ENCODE measurements around the gene ALDOC. TPM values are rescaled to one million over a fixed set of nuclear protein-coding genes. Genes with fewer than 3 reads are reported as not detected.

The ALDOC gene
- 24.8 TPM for total RNA-seq
- long read RNA-seq, transcript ALDOC-201 (9 exons, 1,982 nt): major isoform, 18 of 23 reads
- long read RNA-seq, partial matches to known transcripts: 2 of 23 reads
- long read RNA-seq, other reads (novel, unspliced or antisense): 1 of 23 reads

- peak; percentile 97 for DNase-seq (ENCODE audit: low spot score)
Measured at GRCh38 chr17:28576758-28577465, at the start of gene ALDOC. TSS of gene ALDOC (minus strand) at chr17:28576895. CDS start at chr17:28575532, 1,363 bp downstream.

- peak; percentile 1 for DNase-seq (ENCODE audit: low spot score)
Measured at GRCh38 chr17:28624148-28624547, 47.5 kb upstream of the ALDOC start.

DNA sequence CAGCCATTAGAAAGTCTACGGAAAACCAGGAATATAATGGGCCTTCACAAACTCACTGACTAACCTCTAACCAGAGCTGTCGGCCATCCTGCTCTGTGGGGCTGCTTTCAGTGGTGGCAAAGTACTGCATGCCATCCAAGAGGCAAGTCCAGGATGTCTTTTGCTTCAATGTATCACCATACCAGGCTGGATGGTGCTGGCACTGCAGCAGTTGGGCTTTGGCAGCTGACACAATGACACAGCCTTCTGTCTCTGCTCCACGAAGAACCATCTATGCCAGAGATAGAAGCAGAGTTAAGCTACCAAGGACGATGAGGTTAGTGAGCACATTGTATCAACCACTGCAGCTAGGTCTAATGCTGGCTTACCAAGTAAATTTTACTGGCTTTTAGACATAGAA, 47.0 kb upstream of the ALDOC start:
- DNase-seq (ENCODE audit: low spot score): peak; percentile 43

DNA sequence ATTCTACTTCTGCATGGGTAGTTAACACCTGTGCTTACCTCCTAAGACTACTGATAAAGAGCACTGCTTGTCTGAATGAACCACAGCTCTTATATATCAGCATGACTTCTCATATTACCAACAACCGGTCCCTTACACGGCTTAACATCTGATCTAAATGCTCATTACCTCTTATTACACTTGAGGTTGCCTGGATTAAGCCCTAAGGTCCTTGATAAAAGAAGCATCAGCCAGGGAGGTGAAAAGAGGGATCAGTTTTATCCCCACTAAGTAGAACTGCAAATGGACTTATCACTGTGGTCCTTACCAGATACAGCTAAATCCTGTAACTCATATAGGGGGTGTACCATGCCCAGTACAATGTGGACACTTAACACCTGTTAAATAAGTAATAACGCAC, 45.5 kb upstream of the ALDOC start:
- no peak for DNase-seq (ENCODE audit: low spot score)

DNA sequence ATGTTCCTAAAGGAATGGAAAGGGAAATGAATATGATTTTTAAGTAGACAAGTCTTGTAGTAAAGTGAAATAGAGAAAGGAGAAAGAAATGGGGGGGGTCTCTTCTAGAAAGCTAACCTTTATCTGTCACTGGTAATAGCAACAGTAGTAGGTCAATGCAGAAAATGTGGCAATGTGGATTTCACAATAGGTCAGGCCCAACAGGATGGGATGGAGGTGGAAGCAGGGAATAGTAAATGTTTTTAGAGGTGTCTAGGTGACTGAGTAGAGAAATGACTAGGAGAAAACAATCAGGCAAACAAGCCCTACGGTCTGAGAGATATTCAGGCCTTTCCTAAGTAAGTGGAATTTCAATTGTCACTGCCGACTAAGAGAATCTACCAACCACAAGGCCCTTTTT, 43.3 kb upstream of the ALDOC start:
- no peak for DNase-seq (ENCODE audit: low spot score)

DNA sequence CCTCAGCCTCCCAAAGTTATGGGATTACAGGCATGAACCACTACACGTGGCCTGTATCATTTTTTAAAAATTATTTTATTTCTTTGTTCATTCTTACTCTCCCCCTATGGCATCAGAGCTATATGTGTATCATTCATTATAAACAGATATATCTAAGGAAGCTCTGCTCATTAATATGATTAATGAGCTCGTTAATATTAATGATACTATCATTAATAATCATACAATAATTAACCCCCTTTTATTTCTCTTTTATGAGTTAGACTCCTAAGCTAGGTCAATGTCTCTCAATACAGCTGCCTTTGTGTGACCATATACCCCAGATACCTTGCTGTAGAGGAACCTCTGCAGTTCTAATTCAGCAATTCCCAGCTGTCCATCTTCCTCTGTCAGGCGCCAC, 41.8 kb upstream of the ALDOC start:
- DNase-seq (ENCODE audit: low spot score): no peak

DNA sequence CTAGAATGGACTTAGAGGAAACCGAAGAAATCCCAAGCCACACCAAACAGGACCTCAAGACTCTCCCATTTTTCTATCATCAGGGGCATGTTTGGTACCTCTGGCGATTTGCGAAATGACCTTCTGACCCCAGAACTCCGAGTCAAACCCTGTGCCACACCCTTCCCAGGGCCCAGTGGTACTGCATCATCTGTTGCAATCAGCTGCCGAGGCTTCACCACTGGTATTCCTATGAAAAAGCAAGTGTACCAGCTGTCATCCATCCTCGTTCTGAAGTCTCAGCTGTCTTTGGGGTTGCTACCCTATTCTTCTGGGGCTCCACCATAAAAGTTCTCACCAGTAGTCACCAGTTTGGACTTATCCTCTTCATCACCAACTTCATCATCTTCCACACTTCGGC, 39.6 kb upstream of the ALDOC start:
- peak; percentile 53 for DNase-seq (ENCODE audit: low spot score)

GRCh38 chr17:28615260-28615940, 38.7 kb upstream of the ALDOC start:
- peak; percentile 53 for DNase-seq (ENCODE audit: low spot score)

GRCh38 chr17:28613931-28614381, 37.3 kb upstream of the ALDOC start, which contains the start of gene RSKR:
TSS of gene RSKR (minus strand) at chr17:28614185. CDS start at chr17:28614161, 24 bp downstream.
- DNase-seq (ENCODE audit: low spot score): peak; percentile 20

- DNase-seq (ENCODE audit: low spot score): peak; percentile 47
Measured at GRCh38 chr17:28612936-28613872, 36.5 kb upstream of the ALDOC start.

GRCh38 chr17:28612531-28612930, 35.8 kb upstream of the ALDOC start:
- no peak for DNase-seq (ENCODE audit: low spot score)

DNA sequence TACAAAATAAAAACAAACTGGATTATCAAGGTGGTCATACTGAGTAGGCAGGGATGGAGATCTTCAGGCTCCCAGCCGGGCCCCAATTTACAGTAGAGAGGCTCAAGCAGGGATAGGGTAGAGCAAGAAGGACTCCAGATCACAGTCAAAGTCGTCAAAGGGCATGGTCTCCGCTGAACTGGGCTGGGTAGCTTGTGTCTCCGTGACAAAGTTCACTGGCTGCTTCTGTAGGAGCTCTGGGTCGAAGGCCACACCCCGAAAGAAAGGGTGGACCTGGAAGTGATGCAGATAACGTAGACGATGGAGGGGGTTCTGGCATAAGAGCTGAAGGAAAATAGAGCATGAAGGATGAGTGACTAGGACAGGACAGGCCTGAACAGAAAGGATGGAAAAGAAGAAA, 33.7 kb upstream of the ALDOC start:
- DNase-seq (ENCODE audit: low spot score): peak; percentile 73

DNA sequence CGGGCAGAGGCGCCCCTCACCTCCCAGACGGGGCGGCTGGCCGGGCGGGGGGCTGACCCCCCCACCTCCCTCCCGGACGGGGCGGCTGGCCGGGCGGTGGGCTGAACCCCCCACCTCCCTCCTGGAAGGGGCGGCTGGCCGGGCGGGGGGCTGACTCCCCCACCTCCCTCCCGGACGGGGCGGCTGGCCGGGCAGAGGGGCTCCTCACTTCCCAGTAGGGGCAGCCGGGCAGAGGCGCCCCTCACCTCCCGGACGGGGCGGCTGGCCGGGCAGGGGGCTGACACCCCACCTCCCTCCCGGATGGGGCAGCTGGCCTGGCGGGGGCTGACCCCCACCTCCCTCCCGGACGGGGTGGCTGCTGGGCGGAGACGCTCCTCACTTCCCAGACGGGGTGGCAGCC, 27.3 kb upstream of the ALDOC start:
- peak; percentile 20 for DNase-seq (ENCODE audit: low spot score)

DNA sequence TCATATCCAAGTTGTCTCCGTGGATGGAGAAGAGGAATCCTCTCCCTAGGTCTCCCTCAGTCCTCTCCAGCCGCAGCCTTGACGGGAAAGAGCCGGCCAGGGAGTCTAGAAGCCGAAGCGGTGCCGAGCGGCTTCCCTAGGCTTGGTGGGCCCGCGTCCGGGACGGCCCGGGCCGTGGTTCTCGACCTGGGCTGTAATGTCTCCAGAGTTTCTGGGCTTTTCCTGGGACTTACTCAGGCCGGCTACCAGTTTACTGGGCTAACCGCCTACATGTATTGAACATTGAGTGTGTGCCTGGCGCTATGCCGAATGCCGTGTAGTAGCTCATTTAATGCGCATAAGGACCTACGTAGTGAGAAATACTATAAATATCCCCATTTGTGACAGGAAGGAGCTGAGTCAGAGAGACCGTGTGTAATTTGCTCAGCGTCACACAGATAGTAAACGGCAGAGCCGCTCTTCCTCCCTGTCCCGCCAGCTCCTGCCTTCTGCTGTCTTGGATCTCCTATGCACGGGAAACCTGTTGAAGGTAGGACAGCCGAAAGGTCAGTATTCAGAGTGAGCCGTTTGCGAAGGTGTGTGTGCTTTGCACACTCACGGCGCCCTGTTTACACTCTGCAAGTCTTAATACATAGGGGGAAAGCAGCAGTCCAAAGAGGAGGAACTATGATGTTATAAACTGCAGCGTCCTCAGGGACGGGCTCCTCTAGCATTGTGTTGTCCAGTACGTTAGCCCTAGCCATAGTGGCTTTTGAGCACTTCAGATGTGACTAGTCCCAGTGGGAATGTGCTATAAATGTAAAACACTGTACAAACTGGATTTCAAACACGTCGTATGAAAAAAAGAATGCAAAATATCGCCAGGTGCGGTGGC, 22.9 kb upstream of the ALDOC start:
- DNase-seq (ENCODE audit: low spot score): peak; percentile 89

- DNase-seq (ENCODE audit: low spot score): peak; percentile 98
Measured at GRCh38 chr17:28598799-28599310, 22.2 kb upstream of the ALDOC start, which contains the start of gene SPAG5. TSS of gene SPAG5 (minus strand) at chr17:28599025. CDS start at chr17:28598946, 79 bp downstream.

- DNase-seq (ENCODE audit: low spot score): peak; percentile 62
Measured at GRCh38 chr17:28598389-28598788, 21.7 kb upstream of the ALDOC start.

DNA sequence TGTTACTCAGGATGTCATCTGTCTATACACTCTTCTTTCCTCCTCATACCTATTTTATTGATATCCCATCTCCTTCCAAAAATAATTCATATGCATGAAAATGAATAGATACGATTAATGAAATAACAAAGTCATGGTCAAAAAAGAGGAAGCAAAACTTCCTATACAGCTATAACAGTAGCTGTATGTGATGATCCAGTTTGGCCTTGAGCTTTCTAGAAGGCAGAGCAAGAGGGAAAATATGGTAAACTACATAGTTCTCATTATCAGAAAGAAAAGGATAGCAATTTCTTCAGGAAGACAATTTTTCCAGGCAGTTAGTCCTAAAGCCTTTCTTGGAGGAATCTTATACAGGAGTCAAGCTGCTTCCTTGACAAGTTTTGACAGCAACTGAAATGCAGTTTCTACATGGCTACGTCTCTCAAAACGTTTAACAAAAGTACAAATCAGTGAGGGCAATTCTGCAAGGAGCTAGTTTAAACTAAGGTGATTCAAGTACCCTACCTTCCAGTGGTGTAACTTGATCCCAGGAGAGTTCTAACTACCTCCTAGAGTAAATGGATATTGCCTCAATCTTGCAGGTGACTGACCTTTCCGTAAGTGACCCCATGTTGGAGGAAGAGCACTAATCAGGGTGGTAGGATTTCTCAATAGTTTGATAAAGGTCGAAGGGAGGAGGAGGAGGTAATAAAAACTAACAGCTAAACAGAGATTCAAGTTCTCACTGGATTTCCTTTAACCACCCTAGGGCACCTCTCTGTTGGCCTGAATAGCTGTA, 21.1 kb upstream of the ALDOC start:
- no peak for DNase-seq (ENCODE audit: low spot score)

DNA sequence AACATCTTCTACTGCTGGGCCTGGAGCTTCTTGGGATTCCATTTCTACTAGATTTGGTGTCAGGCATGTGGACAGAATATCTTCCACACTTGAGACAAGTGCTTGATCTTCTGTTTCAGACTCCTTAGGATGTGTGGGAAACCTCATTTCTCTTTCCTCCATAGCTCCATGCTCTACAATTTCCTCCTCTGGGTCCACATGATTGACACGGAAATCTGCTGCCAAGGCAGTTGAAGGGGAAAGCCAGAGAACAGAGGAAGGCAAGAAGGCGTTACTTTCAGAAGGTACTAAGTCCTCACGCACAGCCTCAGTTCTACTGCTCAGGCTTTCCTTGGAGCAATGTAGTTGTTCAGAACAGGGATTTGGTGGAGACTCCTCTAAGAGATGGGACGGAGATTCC, 15.6 kb upstream of the ALDOC start:
- DNase-seq (ENCODE audit: low spot score): no peak

- DNase-seq (ENCODE audit: low spot score): no peak
Measured at GRCh38 chr17:28585851-28586250, 9.2 kb upstream of the ALDOC start.

Measured in mesenteric fat pad (tissue), 1 donor.